GM18505 (cell line): ENCODE data around the gene PLXDC2.

Experiments
- ATAC-seq: cut with Tn5 transposase; IDR thresholded peaks from one replicate; pipeline ENCODE4 v1.9.1; 2021; ENCODE audit not compliant: unreplicated experiment
- POLR2A ChIP-seq: IDR thresholded peaks from 4 replicates; pipeline ENCODE4 v1.6.1; 2011; ENCODE audit warnings: borderline replicate concordance; ENCODE audit not compliant: insufficient read depth, insufficient read length; ENCODE audit errors: extremely low read depth

Gene PLXDC2

DNA sequence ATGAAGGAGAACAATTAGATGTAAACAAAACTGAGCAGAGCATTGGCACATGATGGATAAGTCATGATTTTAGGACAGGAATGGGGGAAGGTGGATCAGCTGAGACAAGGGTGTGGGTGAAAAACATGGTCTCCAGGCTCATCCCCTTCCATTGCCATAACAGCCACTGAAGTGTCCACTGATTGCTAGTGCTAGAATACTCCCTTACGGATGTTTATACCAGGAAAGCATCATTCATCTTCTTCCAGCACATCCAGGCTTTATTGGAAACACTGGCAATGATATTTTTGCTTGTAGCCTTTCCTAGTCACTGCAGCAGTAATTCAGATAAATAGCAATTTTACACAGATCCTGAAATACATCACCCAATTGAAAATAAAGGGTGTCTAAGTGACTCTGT lies 259.5 kb downstream of the PLXDC2 start:
- ATAC-seq = no peak
- no peak for TF ChIP-seq POLR2A

DNA sequence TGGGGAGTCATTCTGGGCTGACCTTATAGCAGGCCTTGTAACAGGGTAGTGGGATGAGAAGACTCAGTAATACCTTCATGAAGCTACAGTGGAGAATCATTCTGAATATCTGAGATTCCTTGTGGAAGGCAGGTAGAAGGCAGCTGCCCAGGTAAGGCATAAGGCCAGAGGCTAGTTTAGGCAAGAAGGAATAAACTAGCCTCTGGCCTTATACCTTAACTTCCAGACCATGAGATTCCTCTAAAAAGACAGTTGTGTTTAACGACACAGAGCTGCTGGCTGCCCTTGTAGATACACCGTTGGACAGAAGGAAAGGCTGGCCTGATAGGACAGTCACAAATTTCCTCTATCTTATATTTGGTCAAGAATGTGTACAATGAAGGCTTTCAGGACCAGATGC lies 268.2 kb downstream of the PLXDC2 start:
- no peak for TF ChIP-seq POLR2A
- ATAC-seq = no peak

DNA sequence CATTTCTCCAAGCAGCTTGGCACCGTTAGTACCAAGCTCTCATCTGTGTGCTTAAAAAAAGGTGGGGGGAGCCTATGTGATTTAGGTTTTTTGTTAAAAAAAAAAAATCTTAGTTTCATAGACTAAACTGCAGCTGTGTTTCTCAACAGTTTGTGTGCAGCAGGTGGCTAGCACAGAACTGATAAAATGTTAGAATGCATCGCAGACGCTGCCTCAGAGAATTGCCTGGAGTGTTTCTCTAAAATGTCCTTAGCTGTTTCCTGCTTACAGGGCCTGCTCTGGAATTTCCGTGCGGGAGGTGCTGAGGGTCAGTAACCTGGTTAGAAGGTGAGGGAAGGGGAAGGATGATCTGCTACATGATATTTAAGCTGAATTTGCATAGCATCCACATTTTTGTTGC lies 268.9 kb downstream of the PLXDC2 start:
- no peak for ATAC-seq
- TF ChIP-seq POLR2A = no peak

DNA sequence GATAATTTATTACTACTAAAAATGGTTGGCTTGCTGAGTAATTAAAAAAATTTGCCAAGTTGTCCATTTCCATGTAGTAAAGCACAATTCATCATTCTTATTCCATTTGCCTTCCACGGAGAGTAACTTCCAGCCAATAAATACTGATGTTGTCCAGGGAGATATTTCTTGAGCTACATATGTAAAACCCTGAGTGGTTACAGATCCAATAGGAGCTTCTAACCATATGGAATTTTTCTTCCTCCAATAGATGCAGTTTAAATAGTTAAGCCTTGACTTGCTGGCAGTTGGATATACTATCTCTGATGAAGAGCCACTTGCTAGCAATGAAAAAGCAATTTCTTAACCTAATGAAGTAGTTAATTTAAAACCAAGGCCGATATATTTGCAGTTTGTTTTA lies 271.1 kb downstream of the PLXDC2 start:
- no peak for ATAC-seq
- no peak for TF ChIP-seq POLR2A

DNA sequence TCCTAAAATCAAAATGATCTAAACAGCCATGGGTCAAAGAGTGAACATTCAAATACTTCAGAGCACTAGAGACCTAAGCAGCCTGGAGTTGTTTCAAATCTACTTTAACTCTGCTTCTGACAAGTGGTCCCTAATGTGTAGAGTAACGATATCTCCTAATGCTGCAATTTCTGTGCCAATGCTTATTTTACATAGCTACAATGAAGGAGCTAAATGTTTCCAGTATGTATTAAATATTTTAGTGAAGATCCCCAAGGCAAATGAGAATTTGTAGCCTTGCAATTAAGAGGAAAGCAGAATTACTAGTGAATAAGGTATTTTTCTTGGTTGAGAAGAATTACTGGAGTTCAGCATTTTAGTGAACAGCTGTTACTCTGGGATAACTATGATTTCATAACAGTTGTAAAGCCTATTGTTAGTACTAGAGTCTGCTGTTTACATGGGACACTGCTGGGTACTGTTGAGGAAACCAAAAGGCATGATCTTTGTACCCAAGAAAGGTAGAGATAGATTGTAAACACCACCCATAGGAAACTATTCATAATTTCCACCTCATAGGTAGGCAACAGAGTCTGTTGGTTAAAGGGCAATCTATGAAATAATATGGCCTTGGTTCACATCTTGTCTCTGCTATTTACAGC lies 271.9 kb downstream of the PLXDC2 start:
- ATAC-seq = no peak
- TF ChIP-seq POLR2A = no peak

DNA sequence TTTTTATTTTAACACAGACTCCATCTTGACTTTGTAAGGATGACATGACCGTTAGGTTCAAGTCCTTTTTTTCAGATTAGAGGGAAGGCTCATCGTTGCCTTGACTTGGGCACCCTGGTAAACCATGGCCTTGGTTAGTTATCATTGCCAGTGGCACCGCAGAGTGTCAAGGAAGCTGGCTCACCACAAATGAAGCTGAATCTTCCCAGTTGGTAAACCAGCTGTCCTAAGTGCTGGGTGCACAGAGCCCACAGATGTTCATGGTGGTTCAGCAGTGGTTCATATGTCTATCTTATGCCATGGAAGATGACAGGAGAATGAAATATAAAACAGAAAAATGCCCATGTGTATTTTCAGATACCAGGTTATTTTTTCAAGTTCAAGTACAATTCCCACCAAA lies 273.6 kb downstream of the PLXDC2 start:
- ATAC-seq = no peak
- TF ChIP-seq POLR2A = no peak

DNA sequence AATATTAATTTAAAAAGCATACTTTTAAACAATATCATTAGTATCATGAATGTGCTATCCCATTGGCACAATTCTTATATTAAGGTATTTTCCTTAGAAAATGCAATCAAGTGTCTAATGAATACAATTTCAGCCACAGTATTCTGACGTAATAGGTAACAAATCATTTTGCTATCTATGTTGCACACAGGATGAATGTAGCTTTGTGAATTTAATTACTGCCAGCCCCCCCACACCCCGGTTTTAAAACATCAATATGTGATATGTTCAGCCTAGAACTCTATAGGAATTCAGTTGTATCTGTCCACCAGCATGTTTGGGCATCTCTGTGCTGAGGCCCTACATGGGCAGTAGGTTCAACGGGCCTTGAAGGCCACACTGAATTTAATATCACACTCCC lies 274.6 kb downstream of the PLXDC2 start:
- no peak for ATAC-seq
- no peak for TF ChIP-seq POLR2A

DNA sequence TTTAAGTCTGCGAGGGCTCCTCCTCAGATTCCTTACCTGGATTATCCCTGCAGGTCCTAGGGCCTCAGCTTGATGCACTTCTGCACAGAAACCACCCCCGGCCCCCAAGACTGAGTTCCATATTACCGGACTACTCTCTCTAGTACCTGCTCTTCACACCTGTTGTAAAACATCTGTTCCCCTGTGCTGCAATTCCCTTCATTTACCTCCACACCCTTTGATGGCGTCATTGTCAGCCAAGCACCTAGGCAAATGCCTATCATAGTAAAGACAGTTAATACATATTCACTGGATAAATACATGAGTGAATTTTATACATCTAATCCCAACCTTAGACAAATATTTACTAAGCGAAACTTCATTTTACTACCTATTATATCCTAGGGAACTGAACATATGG lies 275.5 kb downstream of the PLXDC2 start:
- no peak for TF ChIP-seq POLR2A

DNA sequence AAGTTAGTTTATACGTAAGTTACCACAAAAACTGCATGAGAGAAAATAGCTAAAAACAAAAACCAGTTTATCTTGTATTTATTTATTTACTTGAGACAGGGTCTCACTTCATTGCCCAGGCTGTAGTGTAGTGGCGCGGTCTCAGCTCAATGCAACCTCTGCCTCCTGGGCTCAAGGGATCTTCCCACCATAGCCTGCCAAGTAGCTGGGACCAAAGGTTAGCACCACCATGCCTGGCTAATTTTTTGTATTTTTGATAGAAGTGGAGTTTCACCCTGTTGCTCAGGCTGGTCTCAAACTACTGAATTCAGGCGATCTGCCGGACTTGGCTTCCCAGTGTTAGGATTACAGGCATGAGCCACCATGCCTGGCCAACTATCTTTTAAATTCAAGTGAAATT lies 277.4 kb downstream of the PLXDC2 start:
- TF ChIP-seq POLR2A = no peak
- ATAC-seq = no peak

More for the DNA sequence above, 275.5 kb downstream of the PLXDC2 start:
- no peak for ATAC-seq

DNA sequence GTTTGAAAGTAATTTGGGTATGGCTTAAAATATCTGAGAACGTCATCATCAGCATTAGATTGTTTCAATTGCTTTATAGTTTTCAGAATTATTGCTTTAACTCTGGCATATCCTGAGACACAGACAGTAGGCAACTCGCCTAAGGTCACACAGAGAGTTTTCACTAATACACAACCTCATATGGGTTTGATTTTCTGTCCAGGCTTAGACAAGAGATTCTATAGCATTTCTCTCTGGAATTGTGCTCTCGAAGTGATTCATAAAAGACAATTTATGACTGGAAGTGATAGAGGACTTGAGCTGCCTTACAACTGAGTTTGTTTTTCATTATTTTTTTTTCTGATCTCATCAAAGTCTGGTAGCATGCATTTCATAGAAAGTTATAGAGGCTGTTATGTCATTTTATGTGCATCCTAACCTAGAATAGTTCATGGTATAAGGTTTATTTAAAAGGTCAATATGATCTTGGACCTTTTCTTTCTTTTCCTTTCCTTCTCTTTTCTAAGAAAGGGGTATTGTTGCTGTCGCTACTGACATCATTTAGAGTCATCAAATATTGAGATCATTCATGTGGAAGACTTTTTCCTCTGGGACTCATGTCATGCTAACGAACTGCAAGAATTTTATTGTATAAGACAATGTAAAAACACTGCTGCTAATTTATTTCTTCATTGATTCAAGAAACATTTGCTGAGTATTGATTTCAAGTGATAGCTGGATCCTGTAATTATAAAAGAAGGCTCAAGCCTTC lies 278.2 kb downstream of the PLXDC2 start:
- ATAC-seq = no peak
- no peak for TF ChIP-seq POLR2A

DNA sequence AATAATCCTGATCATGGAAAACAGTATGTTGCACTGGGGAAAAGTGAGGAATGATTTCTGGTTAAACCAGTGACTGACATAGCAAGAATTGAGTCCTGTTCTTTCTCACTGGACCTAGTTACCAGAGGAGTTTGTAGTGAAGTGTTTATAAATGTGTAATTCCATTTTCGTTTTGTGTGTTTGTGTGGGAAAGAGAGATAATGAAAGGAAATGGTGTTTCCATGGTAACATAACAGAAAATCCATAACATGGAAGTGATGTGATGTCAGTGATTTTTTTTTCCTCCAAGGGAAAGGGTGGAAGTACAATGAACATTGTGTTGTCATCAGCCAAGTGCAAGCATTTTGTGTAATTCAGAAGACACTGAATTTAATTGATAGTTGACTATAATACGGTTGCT lies 283.9 kb downstream of the PLXDC2 start:
- no peak for ATAC-seq
- TF ChIP-seq POLR2A = no peak

DNA sequence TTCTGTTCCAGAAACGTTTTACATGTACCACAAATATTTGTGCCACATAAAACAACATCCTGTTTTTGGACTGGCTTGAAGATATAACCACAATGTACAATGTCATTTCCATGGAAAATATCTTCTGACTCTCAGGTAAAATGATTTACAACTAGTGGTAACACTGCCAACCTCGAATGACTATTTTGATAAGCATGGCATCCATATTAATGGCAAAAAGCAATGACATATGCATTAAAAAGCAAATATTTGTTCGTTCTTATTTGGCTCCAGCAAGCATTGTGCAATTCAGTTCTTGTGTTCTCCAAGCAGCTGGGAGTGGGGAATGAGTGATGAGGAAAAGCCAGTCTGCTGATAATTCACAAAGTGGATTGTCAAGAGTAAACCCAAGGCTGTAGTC lies 289.0 kb downstream of the PLXDC2 start:
- ATAC-seq = no peak
- TF ChIP-seq POLR2A = no peak

DNA sequence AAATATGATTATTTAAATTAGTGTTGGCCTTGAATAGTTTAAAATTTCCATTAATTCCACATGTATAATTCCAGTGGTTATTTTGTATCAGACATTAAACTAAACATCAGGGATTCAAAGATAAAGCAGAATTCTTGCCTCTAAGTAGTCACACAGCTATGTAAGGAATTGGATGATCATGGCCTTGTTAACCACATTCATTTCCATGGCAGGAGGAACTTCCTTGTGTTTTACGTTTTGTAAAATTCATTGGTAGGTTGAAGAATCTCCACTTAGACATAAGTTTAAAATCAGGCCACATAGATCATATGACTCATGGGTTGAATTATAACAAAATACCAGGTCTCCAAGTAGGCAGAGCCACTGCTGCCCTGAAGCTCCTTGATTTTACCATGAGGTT lies 289.7 kb downstream of the PLXDC2 start:
- TF ChIP-seq POLR2A = no peak
- no peak for ATAC-seq

DNA sequence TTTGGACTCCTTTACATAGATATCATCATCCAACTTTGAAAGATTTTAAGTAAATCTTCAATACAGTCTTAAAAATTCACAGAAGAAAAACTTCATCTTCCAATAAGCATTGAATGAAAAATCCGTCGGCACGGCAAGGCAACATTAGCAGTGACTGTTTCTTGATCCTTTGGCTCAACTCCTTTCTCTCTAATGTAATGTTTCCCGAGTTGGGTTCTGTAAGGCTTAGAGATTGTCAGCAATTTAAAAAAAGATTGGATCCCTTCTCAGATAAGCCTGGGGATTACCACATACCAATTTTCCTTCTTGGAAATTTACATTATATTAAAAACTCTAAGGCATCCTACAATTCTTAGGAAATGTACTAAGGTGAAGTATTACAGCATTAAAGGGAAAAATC lies 291.8 kb downstream of the PLXDC2 start:
- no peak for ATAC-seq
- TF ChIP-seq POLR2A = no peak
